B cell (primary cell): ENCODE results near the gene GRIK3. TPM values are rescaled to one million over a fixed set of nuclear protein-coding genes. Genes with fewer than 3 reads are reported as not detected.

ENCODE experiments used
- ATAC-seq: fragments of 200-7000 bp; cut with Tn5 transposase; one replicate; pipeline ENCODE4 v1.10.0; 2021; ENCODE audit warnings: low read depth, mild to moderate bottlenecking, moderate number of reproducible peaks, moderate library complexity
- CTCF ChIA-PET: fragments of 350-600 bp; sonication (Branson Sonifier 250); formaldehyde crosslinking; loops from one replicate; lab custom pipeline; 2021; ENCODE audit warnings: antibody characterized with exemption, inconsistent platforms; lab: Charles Lee
- POLR2A ChIA-PET: fragments of 350-600 bp; sonication (Branson Sonifier 250); formaldehyde crosslinking; loops from one replicate; lab custom pipeline; 2021; ENCODE audit warnings: antibody characterized with exemption; lab: Charles Lee
- DNase-seq: peaks from one replicate; pipeline ENCODE4 v3.0.0; 2013
- H2AFZ ChIP-seq: 2 replicates; pipeline ENCODE4 v1.6.1; 2012; ENCODE audit warnings: mild to moderate bottlenecking, low read depth, low read length; ENCODE audit not compliant: insufficient read depth, poor library complexity, severe bottlenecking
- H3K27ac ChIP-seq, 2 donors: 1 replicate in 1 of 2; 2 replicates in 1 of 2; pipeline ENCODE4 v1.5.1; 2012 to 2013; ENCODE audit warnings: low read length in 2 of 2, mild to moderate bottlenecking in 2 of 2, moderate library complexity in 1 of 2
- H3K27me3 ChIP-seq, 4 experiments: fragments of 200-600 bp in 1 of 4; sonication (generic) in 1 of 4; replicated peaks in 1 of 4; 1 replicate in 2 of 4; 2 replicates in 2 of 4; pipeline versions ENCODE4 v1.6.1 to v1.7.0; 2013 to 2016; ENCODE audit warnings: low read length in 3 of 4, mild to moderate bottlenecking in 2 of 4, mixed read lengths in 1 of 4, moderate library complexity in 1 of 4; ENCODE audit not compliant: insufficient read depth in 4 of 4, control insufficient read depth in 3 of 4; ENCODE audit errors: control extremely low read depth in 1 of 4
- H3K36me3 ChIP-seq, 2 experiments: replicated peaks in 1 of 2; 1 replicate in 1 of 2; 2 replicates in 1 of 2; pipeline versions ENCODE4 v1.6.1 to v1.7.1; 2013; ENCODE audit warnings: low read length in 1 of 2; ENCODE audit not compliant: insufficient read depth in 2 of 2, control insufficient read depth in 1 of 2; ENCODE audit errors: control extremely low read depth in 1 of 2, extremely low read depth in 1 of 2
- H3K4me1 ChIP-seq, 2 donors: fragments of 200-600 bp in 1 of 2; sonication (generic) in 1 of 2; 1 replicate in 1 of 2; 2 replicates in 1 of 2; pipeline versions ENCODE4 v1.5.1 to v1.6.1; 2013 to 2017; ENCODE audit warnings: low read length in 2 of 2; ENCODE audit not compliant: control insufficient read depth in 2 of 2, insufficient read depth in 2 of 2
- H3K4me2 ChIP-seq: replicated peaks from 2 replicates; pipeline ENCODE3; 2012; ENCODE audit warnings: mild to moderate bottlenecking, low read depth, low read length; ENCODE audit not compliant: poor library complexity, severe bottlenecking
- H3K4me3 ChIP-seq, 5 experiments: fragments of 200-600 bp in 1 of 5; sonication (generic) in 1 of 5; 1 replicate in 3 of 5; 2 replicates in 2 of 5; pipeline versions ENCODE4 v1.5.1 to v1.7.0; 2011 to 2016; ENCODE audit warnings: low read length in 4 of 5, mild to moderate bottlenecking in 4 of 5, low read depth in 2 of 5, control low read depth in 1 of 5, moderate library complexity in 1 of 5; ENCODE audit not compliant: insufficient read depth in 1 of 5; ENCODE audit errors: control extremely low read depth in 1 of 5, extremely low read depth in 1 of 5
- H3K79me2 ChIP-seq: fragments of 200-600 bp; sonication (generic); one replicate; pipeline ENCODE4 v1.6.0; 2016; ENCODE audit warnings: low read length; ENCODE audit not compliant: control insufficient read depth, insufficient read depth
- H3K9ac ChIP-seq: fragments of 200-600 bp; sonication (generic); 2 replicates; pipeline ENCODE4 v1.6.1; 2017; ENCODE audit warnings: mild to moderate bottlenecking, low read length, moderate library complexity
- H3K9me3 ChIP-seq, 3 donors: one replicate each; pipeline versions ENCODE4 v1.6.1 to v1.7.1; 2013; ENCODE audit warnings: low read length in 2 of 3; ENCODE audit not compliant: control insufficient read depth in 2 of 3, insufficient read depth in 1 of 3; ENCODE audit errors: control extremely low read depth in 1 of 3
- H4K20me1 ChIP-seq: 2 replicates; pipeline ENCODE4 v1.6.0; 2012; ENCODE audit warnings: mild to moderate bottlenecking, low read length; ENCODE audit not compliant: insufficient read depth, control insufficient read depth, poor library complexity, severe bottlenecking
- H3K27ac Mint-ChIP-seq: one replicate; pipeline ENCODE4 v1.8.0; 2021; ENCODE audit warnings: mixed read lengths
- H3K27me3 Mint-ChIP-seq: one replicate; pipeline ENCODE4 v1.8.0; 2021; ENCODE audit warnings: mixed read lengths
- H3K4me1 Mint-ChIP-seq: one replicate; pipeline ENCODE4 v1.8.0; 2021; ENCODE audit warnings: mixed read lengths
- H3K4me3 Mint-ChIP-seq: one replicate; pipeline ENCODE4 v1.8.0; 2021; ENCODE audit warnings: mixed read lengths
- H3K9me3 Mint-ChIP-seq: one replicate; pipeline ENCODE4 v1.8.0; 2022; ENCODE audit warnings: mixed read lengths; ENCODE audit not compliant: insufficient read depth
- EZH2 ChIP-seq: IDR thresholded peaks from 2 replicates; pipeline ENCODE4 v1.6.1; 2012; ENCODE audit warnings: borderline replicate concordance, low read depth, mild to moderate bottlenecking, moderate library complexity, low read length; ENCODE audit not compliant: insufficient read depth, poor library complexity, severe bottlenecking
- WGBS: methylation state at CpG from one replicate; pipeline ENCODE4 v1.1.5; 2013; ENCODE audit warnings: missing lambda C conversion rate; ENCODE audit not compliant: insufficient coverage; 5-methylcytosine and 5-hydroxymethylcytosine counted together
- intact Hi-C: fragments of 100-400 bp; cut with micrococcal nuclease; formaldehyde crosslinking; loops from one replicate; pipeline ENCODE4 v1.10.0; 2022
- polyA plus RNA-seq: library from polyadenylated mRNA; depleted of rRNA; stranded (reverse); fragments of >200 nt; gene quantifications from 2 replicates; pipeline ENCODE4 v1.2.3, GENCODE V29; 2012
- total RNA-seq, 2 donors: library from RNA; stranded (reverse); fragments of 120-200 nt in 1 of 2; gene quantifications; 1 replicate in 1 of 2; 2 replicates in 1 of 2; pipeline versions ENCODE4 v1.2.3 to v1.2.4, GENCODE V29; 2013 to 2022
- TF ChIP-seq, protein P1 (sequence below): fragments of 200-600 bp; IDR thresholded peaks from one replicate; pipeline ENCODE4 v1.8.0; 2022; ENCODE audit warnings: antibody characterized with exemption, mild to moderate bottlenecking

GRIK3 gene
- total and polyA plus RNA-seq, 2 donors (not counting 1 experiment from before 2014, with no cell fraction given): 0.12 to 1.5 TPM

DNA sequence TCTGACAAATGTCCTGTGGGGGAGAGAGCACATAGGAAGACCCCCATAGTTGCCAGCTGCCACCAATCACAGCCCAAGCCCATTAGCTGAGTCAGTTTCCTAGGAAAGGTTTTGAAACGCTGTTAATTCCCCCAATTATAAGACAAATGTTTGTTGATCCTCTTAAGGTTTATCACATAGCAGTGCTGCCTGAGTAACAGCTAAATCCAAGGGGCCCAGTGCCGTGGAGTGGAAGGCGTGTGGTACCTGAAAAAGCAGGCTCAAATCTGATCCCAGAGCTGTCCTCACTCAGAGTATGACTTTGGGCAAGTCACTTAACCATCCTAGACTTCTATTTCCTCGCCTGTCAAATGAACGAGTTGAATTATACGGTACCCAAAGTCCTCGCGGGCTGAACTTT, 69.5 kb downstream of the GRIK3 start:
- no peak overlapping the region for H2AFZ ChIP-seq
- POLR2A ChIA-PET: no interaction called here
- H3K9me3 ChIP-seq: no peaks in the 10 kb centered on the region
- no peak overlapping the region for H3K27ac ChIP-seq
- CTCF ChIA-PET: no interaction called here
- H4K20me1 ChIP-seq: no peaks in the 10 kb centered on the region
- intact Hi-C loops: no loop called here
- H3K36me3 ChIP-seq: no peaks in the 10 kb centered on the region
- Mint-ChIP-seq H3K27ac (no peak overlapping the region), H3K4me1 (no peaks in the 10 kb centered on the region), H3K4me3 (no peak overlapping the region), H3K9me3 (no peaks in the 10 kb centered on the region), H3K27me3 (peaks cover 19% of the 10 kb centered on the region)
- peaks cover 0 to 4% (median 0%) of the 10 kb centered on the region in 4 experiments for H3K27me3 ChIP-seq
- H3K79me2 ChIP-seq: no peaks in the 10 kb centered on the region
- no peak overlapping the region for H3K9ac ChIP-seq
- no peak overlapping the region for H3K4me3 ChIP-seq
- whole genome bisulfite sequencing: 87% methylated on average over 5 of the region's 8 CpGs
- TF ChIP-seq EZH2: no peak
- TF ChIP-seq, protein P1, sequence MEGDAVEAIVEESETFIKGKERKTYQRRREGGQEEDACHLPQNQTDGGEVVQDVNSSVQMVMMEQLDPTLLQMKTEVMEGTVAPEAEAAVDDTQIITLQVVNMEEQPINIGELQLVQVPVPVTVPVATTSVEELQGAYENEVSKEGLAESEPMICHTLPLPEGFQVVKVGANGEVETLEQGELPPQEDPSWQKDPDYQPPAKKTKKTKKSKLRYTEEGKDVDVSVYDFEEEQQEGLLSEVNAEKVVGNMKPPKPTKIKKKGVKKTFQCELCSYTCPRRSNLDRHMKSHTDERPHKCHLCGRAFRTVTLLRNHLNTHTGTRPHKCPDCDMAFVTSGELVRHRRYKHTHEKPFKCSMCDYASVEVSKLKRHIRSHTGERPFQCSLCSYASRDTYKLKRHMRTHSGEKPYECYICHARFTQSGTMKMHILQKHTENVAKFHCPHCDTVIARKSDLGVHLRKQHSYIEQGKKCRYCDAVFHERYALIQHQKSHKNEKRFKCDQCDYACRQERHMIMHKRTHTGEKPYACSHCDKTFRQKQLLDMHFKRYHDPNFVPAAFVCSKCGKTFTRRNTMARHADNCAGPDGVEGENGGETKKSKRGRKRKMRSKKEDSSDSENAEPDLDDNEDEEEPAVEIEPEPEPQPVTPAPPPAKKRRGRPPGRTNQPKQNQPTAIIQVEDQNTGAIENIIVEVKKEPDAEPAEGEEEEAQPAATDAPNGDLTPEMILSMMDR: no peak
- no peak overlapping the region for H3K4me2 ChIP-seq
- no peak for ATAC-seq
- H3K4me1 ChIP-seq: no peaks in the 10 kb centered on the region
- no peak for DNase-seq

DNA sequence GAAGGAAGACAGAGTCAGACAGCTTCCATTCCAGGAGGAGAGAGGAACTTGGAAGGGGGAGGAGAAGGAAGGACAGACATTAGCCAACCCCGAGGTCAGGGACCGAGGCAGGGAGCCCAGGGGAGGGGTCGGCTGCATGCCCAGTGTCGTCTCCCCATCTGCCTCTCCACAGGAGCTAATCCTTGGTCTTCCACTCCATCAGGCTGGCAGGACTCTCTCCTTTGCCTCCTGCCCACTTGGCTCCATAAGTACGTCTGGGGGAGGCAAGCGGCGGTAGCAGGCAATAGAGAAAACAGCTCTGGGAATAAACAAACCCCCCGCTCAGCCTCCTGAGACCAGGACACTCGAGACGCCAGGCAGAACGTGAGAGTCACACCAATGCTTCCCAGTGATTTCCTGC, 71.3 kb downstream of the GRIK3 start:
- H3K27ac Mint-ChIP-seq: no peak overlapping the region
- Histone ChIP-seq H3K4me1 (no peaks in the 10 kb centered on the region), H3K4me2 (no peak overlapping the region), H3K4me3 (no peak overlapping the region), H3K9ac (no peak overlapping the region), H4K20me1 (no peaks in the 10 kb centered on the region), H3K27me3 (peaks cover 0 to 4% (median 0%) of the 10 kb centered on the region in 4 experiments), H3K36me3 (no peaks in the 10 kb centered on the region), H3K27ac (no peak overlapping the region), H2AFZ (no peak overlapping the region), H3K9me3 (no peaks in the 10 kb centered on the region), H3K79me2 (no peaks in the 10 kb centered on the region)
- H3K4me3 Mint-ChIP-seq: no peak overlapping the region
- intact Hi-C loops: no loop called here
- POLR2A ChIA-PET: no interaction called here
- H3K27me3 Mint-ChIP-seq: peaks cover 19% of the 10 kb centered on the region
- DNase-seq (no peak), ATAC-seq (no peak)
- CTCF ChIA-PET: no interaction called here
- H3K9me3 Mint-ChIP-seq: no peaks in the 10 kb centered on the region
- WGBS: 66% methylated on average over 11 of the region's 11 CpGs
- TF ChIP-seq EZH2: no peak
- no peaks in the 10 kb centered on the region for H3K4me1 Mint-ChIP-seq
